ENCODE measurements around the gene HMGCS2. TPM values are rescaled to one million over a fixed set of nuclear protein-coding genes. Genes with fewer than 3 reads are reported as not detected.

The HMGCS2 gene
- total RNA-seq, 2 experiments from 2014 or later: not detected

GRCh38 chr1:119774746-119775490 lies 6.2 kb upstream of the HMGCS2 start:
- Mint-ChIP-seq H3K9me3 (ENCODE audit: low read depth) (no peaks in the 10 kb centered on the region), H3K4me1 (no peaks in the 10 kb centered on the region), H3K27me3 (peaks cover 7% of the 10 kb centered on the region), H3K36me3 (ENCODE audit: low read depth) (no peaks in the 10 kb centered on the region), H3K27ac (no peak overlapping the region), H3K4me3 (no peak overlapping the region)
- ATAC-seq (no peak), DNase-seq (no peak)
- POLR2A ChIA-PET: no interaction called here
- CTCF ChIA-PET: no interaction called here
- intact Hi-C loops (cut with DNase I, micrococcal nuclease): no loop called here

- H3K4me1 Mint-ChIP-seq: no peaks in the 10 kb centered on the region
- intact Hi-C loops (cut with DNase I, micrococcal nuclease): no loop called here
- H3K36me3 Mint-ChIP-seq (ENCODE audit: low read depth): no peaks in the 10 kb centered on the region
- H3K4me3 Mint-ChIP-seq: no peak overlapping the region
- H3K9me3 Mint-ChIP-seq (ENCODE audit: low read depth): no peaks in the 10 kb centered on the region
- no peak overlapping the region for H3K27ac Mint-ChIP-seq
- ATAC-seq (no peak), DNase-seq (no peak)
- H3K27me3 Mint-ChIP-seq: peaks cover 3% of the 10 kb centered on the region
- CTCF ChIA-PET: interaction anchor here (1.4 kb wide), 1 partner anchor 15 kb away, joined by 4 read pairs; no protein-coding TSS in a partner anchor
- POLR2A ChIA-PET: no interaction called here
These were observed 5.1 kb upstream of the HMGCS2 start for GRCh38 chr1:119773711-119774241.

DNA sequence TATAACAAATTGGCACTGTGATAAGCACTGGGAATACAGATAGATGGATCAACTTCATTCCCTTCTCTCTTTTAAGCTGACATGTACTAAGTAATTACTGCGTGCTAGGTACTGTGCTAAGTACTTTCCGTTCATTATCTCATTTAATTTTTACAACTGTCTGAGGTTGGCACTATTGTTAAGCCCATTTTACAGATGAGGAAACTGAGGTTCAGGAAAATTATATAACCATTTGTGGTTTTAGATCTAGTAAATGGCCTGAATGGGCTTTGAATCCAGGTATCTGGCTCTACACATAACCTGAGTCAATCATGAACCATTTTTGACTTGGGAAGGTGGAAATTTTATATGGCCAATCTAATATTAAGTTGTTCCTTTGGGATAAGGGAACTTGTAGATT lies 3.6 kb upstream of the HMGCS2 start:
- H3K4me1 Mint-ChIP-seq: no peaks in the 10 kb centered on the region
- H3K4me3 Mint-ChIP-seq: no peak overlapping the region
- CTCF ChIA-PET: interaction anchor here (1.5 kb wide), 1 partner anchor 28 kb away, joined by 3 read pairs; no protein-coding TSS in a partner anchor
- no peaks in the 10 kb centered on the region for H3K9me3 Mint-ChIP-seq (ENCODE audit: low read depth)
- POLR2A ChIA-PET: no interaction called here
- H3K36me3 Mint-ChIP-seq (ENCODE audit: low read depth): no peaks in the 10 kb centered on the region
- peaks cover 7% of the 10 kb centered on the region for H3K27me3 Mint-ChIP-seq
- intact Hi-C loops (cut with DNase I, micrococcal nuclease): no loop called here
- ATAC-seq: no peak
- no peak for DNase-seq
- no peak overlapping the region for H3K27ac Mint-ChIP-seq

- H3K4me1 Mint-ChIP-seq: no peaks in the 10 kb centered on the region
- H3K36me3 Mint-ChIP-seq (ENCODE audit: low read depth): no peaks in the 10 kb centered on the region
- H3K4me3 Mint-ChIP-seq: no peak overlapping the region
- DNase-seq (no peak), ATAC-seq (no peak)
- no peak overlapping the region for H3K27ac Mint-ChIP-seq
- ChIA-PET CTCF (interaction anchor here (1.5 kb wide), 1 partner anchor 27 kb away, joined by 3 read pairs; no protein-coding TSS in a partner anchor), POLR2A (no interaction called here)
- H3K27me3 Mint-ChIP-seq: peaks cover 13% of the 10 kb centered on the region
- H3K9me3 Mint-ChIP-seq (ENCODE audit: low read depth): no peaks in the 10 kb centered on the region
- intact Hi-C loops (cut with DNase I, micrococcal nuclease): no loop called here
These were observed 3.1 kb upstream of the HMGCS2 start for GRCh38 chr1:119771770-119772169.

- no peak for ATAC-seq
- intact Hi-C loops (cut with DNase I, micrococcal nuclease): no loop called here
- Mint-ChIP-seq H3K27me3 (peaks cover 13% of the 10 kb centered on the region), H3K4me3 (no peak overlapping the region), H3K27ac (no peak overlapping the region), H3K36me3 (ENCODE audit: low read depth) (no peaks in the 10 kb centered on the region), H3K4me1 (no peaks in the 10 kb centered on the region), H3K9me3 (ENCODE audit: low read depth) (no peaks in the 10 kb centered on the region)
- no peak for DNase-seq
- POLR2A ChIA-PET: no interaction called here
- CTCF ChIA-PET: no interaction called here
These were observed 2.3 kb upstream of the HMGCS2 start for GRCh38 chr1:119771016-119771415.

- ATAC-seq: no peak
- H3K4me3 Mint-ChIP-seq: no peak overlapping the region
These were observed 1.2 kb downstream of the HMGCS2 start for GRCh38 chr1:119767486-119767885.

DNA sequence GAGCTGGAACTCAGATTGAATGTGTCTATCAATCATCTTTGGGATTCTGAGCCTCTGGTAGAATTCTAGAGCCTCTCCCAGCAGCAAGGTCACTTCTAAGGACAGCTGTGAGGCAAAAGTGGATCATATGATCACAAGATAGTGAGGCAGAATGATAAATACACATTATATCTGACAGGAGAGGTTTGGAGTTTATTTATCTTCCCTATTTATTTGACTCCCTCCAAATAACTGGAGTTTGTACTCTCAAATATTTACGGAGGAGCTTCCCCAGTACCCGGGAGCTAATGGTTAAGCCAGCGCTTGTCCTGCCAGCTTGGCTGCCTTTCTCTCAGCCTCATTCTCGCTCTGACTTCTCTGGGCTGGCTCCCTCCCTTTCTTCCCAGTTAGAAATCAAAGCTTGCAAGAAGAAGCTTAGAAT lies 2.3 kb downstream of the HMGCS2 start:
- intact Hi-C loops (cut with DNase I, micrococcal nuclease): no loop called here
- Mint-ChIP-seq H3K27ac (no peak overlapping the region), H3K9me3 (ENCODE audit: low read depth) (no peaks in the 10 kb centered on the region), H3K27me3 (peaks cover 14% of the 10 kb centered on the region), H3K4me3 (no peak overlapping the region), H3K36me3 (ENCODE audit: low read depth) (no peaks in the 10 kb centered on the region), H3K4me1 (no peaks in the 10 kb centered on the region)
- no peak for ATAC-seq
- CTCF ChIA-PET: interaction anchor here (1.1 kb wide), 1 partner anchor 11 kb away, joined by 3 read pairs; no protein-coding TSS in a partner anchor
- POLR2A ChIA-PET: no interaction called here
- DNase-seq: no peak

More at GRCh38 chr1:119767486-119767885, 1.2 kb downstream of the HMGCS2 start:
- Mint-ChIP-seq H3K27ac (no peak overlapping the region), H3K36me3 (ENCODE audit: low read depth) (no peaks in the 10 kb centered on the region), H3K9me3 (ENCODE audit: low read depth) (no peaks in the 10 kb centered on the region), H3K4me1 (no peaks in the 10 kb centered on the region), H3K27me3 (peaks cover 14% of the 10 kb centered on the region)
- ChIA-PET CTCF (no interaction called here), POLR2A (no interaction called here)
- no peak for DNase-seq
- intact Hi-C loops (cut with DNase I, micrococcal nuclease): no loop called here

- POLR2A ChIA-PET: no interaction called here
- Mint-ChIP-seq H3K4me1 (no peaks in the 10 kb centered on the region), H3K36me3 (ENCODE audit: low read depth) (no peaks in the 10 kb centered on the region), H3K4me3 (no peak overlapping the region), H3K27me3 (peaks cover 17% of the 10 kb centered on the region), H3K9me3 (ENCODE audit: low read depth) (no peaks in the 10 kb centered on the region), H3K27ac (no peak overlapping the region)
- CTCF ChIA-PET: interaction anchor here (2.0 kb wide), 1 partner anchor 20 kb away, joined by 4 read pairs; no protein-coding TSS in a partner anchor
- ATAC-seq (no peak), DNase-seq (no peak)
- intact Hi-C loops (cut with DNase I, micrococcal nuclease): no loop called here
These were observed 4.5 kb downstream of the HMGCS2 start for GRCh38 chr1:119764220-119764619.

- ChIA-PET POLR2A (no interaction called here), CTCF (interaction anchor here (1.4 to 2.0 kb wide), 2 partner anchors 19 kb away, joined by 4 to 6 read pairs; no protein-coding TSS in a partner anchor)
- ATAC-seq (no peak), DNase-seq (no peak)
- Mint-ChIP-seq H3K27ac (no peak overlapping the region), H3K4me1 (no peaks in the 10 kb centered on the region), H3K9me3 (ENCODE audit: low read depth) (no peaks in the 10 kb centered on the region), H3K4me3 (no peak overlapping the region), H3K36me3 (ENCODE audit: low read depth) (no peaks in the 10 kb centered on the region), H3K27me3 (peaks cover 14% of the 10 kb centered on the region)
- intact Hi-C loops (cut with DNase I, micrococcal nuclease): loop anchor here in 1 of 2 experiments (2.0 kb wide), 1 partner anchor 16 kb away; no protein-coding TSS in a partner anchor
These were observed 5.8 kb downstream of the HMGCS2 start for GRCh38 chr1:119762953-119763352.

DNA sequence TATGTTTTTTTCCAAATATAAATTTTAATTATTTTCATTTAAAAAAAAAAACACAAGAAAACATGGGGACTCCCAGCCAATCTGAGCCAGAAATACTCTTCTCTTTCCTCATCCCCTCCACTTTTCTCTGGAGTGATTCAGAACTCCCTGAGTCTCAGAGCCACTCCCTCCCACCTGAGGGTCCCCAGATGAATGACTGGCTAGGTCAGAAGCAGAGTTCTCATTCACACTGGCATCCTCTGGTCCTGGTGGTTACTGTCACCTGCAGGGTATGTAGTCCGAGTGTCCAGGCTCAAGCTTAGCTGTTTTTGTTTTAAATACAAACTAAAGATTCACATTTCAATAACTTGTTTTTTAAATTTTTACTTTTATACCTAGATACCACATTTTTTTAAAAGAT lies 6.3 kb downstream of the HMGCS2 start:
- no peak overlapping the region for H3K4me3 Mint-ChIP-seq
- ChIA-PET POLR2A (no interaction called here), CTCF (interaction anchor here (1.4 kb wide), 1 partner anchor 18 kb away, joined by 6 read pairs; no protein-coding TSS in a partner anchor)
- ATAC-seq (no peak), DNase-seq (no peak)
- H3K27ac Mint-ChIP-seq: no peak overlapping the region
- H3K9me3 Mint-ChIP-seq (ENCODE audit: low read depth): no peaks in the 10 kb centered on the region
- H3K27me3 Mint-ChIP-seq: peaks cover 15% of the 10 kb centered on the region
- H3K4me1 Mint-ChIP-seq: no peaks in the 10 kb centered on the region
- intact Hi-C loops (cut with DNase I, micrococcal nuclease): loop anchor here in 1 of 2 experiments (2.0 kb wide), 1 partner anchor 16 kb away; no protein-coding TSS in a partner anchor
- H3K36me3 Mint-ChIP-seq (ENCODE audit: low read depth): no peaks in the 10 kb centered on the region

- intact Hi-C loops (cut with DNase I, micrococcal nuclease): no loop called here
- Mint-ChIP-seq H3K4me1 (no peaks in the 10 kb centered on the region), H3K4me3 (no peak overlapping the region), H3K27ac (no peak overlapping the region), H3K9me3 (ENCODE audit: low read depth) (no peaks in the 10 kb centered on the region), H3K27me3 (peaks cover 8% of the 10 kb centered on the region), H3K36me3 (ENCODE audit: low read depth) (no peaks in the 10 kb centered on the region)
- CTCF ChIA-PET: no interaction called here
- DNase-seq (no peak), ATAC-seq (no peak)
- POLR2A ChIA-PET: no interaction called here
These were observed 10.1 kb downstream of the HMGCS2 start for GRCh38 chr1:119758584-119758983.

- intact Hi-C loops (cut with DNase I, micrococcal nuclease): loop anchor here in 1 of 2 experiments (5.0 kb wide), 1 partner anchor 150 kb away; no protein-coding TSS in a partner anchor
- POLR2A ChIA-PET: no interaction called here
- no peak for ATAC-seq
These were observed 16.1 kb downstream of the HMGCS2 start for GRCh38 chr1:119752592-119752991.

More at GRCh38 chr1:119752592-119752991, 16.1 kb downstream of the HMGCS2 start:
- peaks cover 5% of the 10 kb centered on the region for H3K27me3 Mint-ChIP-seq
- no peaks in the 10 kb centered on the region for H3K36me3 Mint-ChIP-seq (ENCODE audit: low read depth)
- DNase-seq: no peak
- no peak overlapping the region for H3K4me3 Mint-ChIP-seq
- H3K9me3 Mint-ChIP-seq (ENCODE audit: low read depth): no peaks in the 10 kb centered on the region
- H3K27ac Mint-ChIP-seq: no peak overlapping the region
- no peaks in the 10 kb centered on the region for H3K4me1 Mint-ChIP-seq
- CTCF ChIA-PET: interaction anchor here (1.2 to 1.5 kb wide), 2 partner anchors 8 to 9 kb away, joined by 3 to 5 read pairs; no protein-coding TSS in a partner anchor
